OCI-LY1 (cell line): Measurements from ENCODE around the gene SLMAP.

Experiments used
- EZH2 ChIP-seq: fragments of 200-600 bp; sonication (generic), shearing (Covaris generic); IDR thresholded peaks from 2 replicates; pipeline ENCODE4 v1.8.0; 2017; ENCODE audit warnings: borderline replicate concordance, mixed run types, mild to moderate bottlenecking, antibody characterized with exemption, low read length, moderate library complexity, mixed read lengths
- TF ChIP-seq, protein P1 (sequence below): fragments of 200-600 bp; sonication (generic), shearing (Covaris generic); IDR thresholded peaks from 2 replicates; pipeline ENCODE4 v1.5.1; 2017; ENCODE audit warnings: mild to moderate bottlenecking, antibody characterized with exemption, low read length, moderate library complexity, mixed read lengths

DNA sequence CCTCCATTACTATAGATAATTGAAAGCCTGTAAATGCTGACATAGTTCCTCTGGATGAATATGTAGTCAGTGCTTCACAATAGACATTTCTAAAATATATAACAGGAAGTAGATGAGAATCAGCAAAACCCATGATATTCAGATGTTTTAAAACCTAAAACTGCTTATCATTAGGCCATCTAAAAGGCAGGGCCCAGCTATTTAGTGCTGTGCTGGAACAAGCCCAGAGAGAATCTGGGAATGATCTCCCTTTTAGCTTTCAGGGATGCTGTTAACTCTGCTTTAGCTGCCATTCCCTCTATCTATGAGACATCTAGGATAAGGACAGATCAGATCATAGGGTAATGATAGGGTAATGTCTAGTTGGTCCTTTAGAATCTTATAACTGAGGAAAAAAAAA is 106.8 kb downstream of the SLMAP start:
- TF ChIP-seq, protein P1, sequence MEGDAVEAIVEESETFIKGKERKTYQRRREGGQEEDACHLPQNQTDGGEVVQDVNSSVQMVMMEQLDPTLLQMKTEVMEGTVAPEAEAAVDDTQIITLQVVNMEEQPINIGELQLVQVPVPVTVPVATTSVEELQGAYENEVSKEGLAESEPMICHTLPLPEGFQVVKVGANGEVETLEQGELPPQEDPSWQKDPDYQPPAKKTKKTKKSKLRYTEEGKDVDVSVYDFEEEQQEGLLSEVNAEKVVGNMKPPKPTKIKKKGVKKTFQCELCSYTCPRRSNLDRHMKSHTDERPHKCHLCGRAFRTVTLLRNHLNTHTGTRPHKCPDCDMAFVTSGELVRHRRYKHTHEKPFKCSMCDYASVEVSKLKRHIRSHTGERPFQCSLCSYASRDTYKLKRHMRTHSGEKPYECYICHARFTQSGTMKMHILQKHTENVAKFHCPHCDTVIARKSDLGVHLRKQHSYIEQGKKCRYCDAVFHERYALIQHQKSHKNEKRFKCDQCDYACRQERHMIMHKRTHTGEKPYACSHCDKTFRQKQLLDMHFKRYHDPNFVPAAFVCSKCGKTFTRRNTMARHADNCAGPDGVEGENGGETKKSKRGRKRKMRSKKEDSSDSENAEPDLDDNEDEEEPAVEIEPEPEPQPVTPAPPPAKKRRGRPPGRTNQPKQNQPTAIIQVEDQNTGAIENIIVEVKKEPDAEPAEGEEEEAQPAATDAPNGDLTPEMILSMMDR: no peak
- no peak for TF ChIP-seq EZH2
